ENCODE data around the gene ZFYVE28. TPM values are rescaled to one million over a fixed set of nuclear protein-coding genes. Genes with fewer than 3 reads are reported as not detected.

The ZFYVE28 gene
- total RNA-seq, 2 donors from 2014 or later = 29.6 to 31.6 TPM

DNA sequence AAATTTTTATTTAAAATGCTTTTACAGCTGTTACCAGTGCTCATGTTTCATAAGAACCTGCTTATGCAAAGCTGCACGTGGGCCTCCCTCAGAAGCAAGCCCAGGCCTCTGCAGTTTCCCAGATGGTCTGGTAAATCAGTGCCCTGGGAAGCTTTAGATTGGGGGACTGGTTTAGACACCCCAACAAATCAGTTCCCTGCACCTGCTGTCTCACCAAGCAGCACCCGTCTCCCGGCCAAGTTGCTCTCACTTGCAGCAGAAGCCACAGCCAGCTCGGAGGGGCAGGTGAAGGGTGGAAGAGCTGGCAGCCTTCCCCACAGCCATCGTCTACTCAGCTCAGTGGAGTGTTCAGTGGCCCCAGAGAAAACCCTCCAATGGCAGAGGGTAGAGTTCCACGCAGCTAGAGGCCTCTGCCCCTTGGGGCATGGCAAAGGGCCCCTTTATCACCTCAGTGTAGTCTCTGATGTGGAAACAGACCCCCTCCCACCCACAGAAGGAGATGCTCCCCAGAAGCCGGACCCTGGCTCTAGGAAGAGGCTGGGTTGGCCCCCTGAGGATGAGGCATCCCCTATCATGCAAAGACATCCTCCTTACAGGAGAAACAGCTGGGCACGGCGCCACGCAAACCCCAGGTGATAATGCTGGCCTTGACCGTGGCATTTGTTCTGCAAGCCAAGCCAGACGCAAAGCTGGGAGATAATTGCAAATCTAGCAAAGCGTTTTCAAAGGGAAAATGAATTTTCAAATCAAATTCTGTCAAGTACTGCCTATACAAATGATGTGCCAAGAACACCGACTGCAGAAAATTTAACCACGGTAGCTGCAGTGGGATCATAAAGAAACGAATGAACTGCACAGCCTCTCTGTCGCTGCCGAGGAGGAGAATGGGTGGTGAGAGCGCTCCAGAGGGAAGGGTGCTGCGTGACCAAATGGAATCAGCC is 51.9 kb downstream of the ZFYVE28 start:
- DNase-seq = no peak
- Histone ChIP-seq H3K9me3 (no peaks in the 10 kb centered on the region), H3K4me3 (no peak overlapping the region), H3K4me1 (no peaks in the 10 kb centered on the region), H3K27ac (no peak overlapping the region), H3K27me3 (no peaks in the 10 kb centered on the region), H3K9ac (ENCODE audit: low read depth in 2 of 2, low read length in 2 of 2) (no peak overlapping the region), H3K36me3 (no peaks in the 10 kb centered on the region)
- intact Hi-C loops (cut with DNase I) = no loop called here
- TF ChIP-seq, protein P1, sequence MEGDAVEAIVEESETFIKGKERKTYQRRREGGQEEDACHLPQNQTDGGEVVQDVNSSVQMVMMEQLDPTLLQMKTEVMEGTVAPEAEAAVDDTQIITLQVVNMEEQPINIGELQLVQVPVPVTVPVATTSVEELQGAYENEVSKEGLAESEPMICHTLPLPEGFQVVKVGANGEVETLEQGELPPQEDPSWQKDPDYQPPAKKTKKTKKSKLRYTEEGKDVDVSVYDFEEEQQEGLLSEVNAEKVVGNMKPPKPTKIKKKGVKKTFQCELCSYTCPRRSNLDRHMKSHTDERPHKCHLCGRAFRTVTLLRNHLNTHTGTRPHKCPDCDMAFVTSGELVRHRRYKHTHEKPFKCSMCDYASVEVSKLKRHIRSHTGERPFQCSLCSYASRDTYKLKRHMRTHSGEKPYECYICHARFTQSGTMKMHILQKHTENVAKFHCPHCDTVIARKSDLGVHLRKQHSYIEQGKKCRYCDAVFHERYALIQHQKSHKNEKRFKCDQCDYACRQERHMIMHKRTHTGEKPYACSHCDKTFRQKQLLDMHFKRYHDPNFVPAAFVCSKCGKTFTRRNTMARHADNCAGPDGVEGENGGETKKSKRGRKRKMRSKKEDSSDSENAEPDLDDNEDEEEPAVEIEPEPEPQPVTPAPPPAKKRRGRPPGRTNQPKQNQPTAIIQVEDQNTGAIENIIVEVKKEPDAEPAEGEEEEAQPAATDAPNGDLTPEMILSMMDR (IDR thresholded peaks at IDR 0.05) = no peak

DNA sequence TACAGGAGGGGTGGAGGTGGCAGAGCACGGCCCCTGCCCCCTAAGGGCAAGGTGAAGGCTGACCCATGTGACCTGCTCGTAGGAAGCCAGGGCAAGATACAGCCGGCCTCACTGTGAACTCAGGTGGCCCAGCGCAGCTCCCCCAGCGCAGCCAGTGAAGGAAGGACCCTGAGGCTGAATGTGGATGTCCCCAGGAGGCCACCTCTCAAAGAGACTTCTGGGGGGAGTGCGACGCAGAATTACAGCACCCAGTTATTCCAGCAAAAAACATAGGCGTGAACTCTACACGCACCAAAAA is 52.6 kb downstream of the ZFYVE28 start:
- intact Hi-C loops (cut with DNase I) = no loop called here
- Histone ChIP-seq H3K27ac (no peak overlapping the region), H3K9ac (ENCODE audit: low read depth in 2 of 2, low read length in 2 of 2) (no peak overlapping the region), H3K27me3 (no peaks in the 10 kb centered on the region), H3K4me3 (no peak overlapping the region), H3K9me3 (no peaks in the 10 kb centered on the region), H3K36me3 (no peaks in the 10 kb centered on the region), H3K4me1 (no peaks in the 10 kb centered on the region)
- TF ChIP-seq, protein P1 (IDR thresholded peaks at IDR 0.05) = no peak
- no peak for DNase-seq

DNA sequence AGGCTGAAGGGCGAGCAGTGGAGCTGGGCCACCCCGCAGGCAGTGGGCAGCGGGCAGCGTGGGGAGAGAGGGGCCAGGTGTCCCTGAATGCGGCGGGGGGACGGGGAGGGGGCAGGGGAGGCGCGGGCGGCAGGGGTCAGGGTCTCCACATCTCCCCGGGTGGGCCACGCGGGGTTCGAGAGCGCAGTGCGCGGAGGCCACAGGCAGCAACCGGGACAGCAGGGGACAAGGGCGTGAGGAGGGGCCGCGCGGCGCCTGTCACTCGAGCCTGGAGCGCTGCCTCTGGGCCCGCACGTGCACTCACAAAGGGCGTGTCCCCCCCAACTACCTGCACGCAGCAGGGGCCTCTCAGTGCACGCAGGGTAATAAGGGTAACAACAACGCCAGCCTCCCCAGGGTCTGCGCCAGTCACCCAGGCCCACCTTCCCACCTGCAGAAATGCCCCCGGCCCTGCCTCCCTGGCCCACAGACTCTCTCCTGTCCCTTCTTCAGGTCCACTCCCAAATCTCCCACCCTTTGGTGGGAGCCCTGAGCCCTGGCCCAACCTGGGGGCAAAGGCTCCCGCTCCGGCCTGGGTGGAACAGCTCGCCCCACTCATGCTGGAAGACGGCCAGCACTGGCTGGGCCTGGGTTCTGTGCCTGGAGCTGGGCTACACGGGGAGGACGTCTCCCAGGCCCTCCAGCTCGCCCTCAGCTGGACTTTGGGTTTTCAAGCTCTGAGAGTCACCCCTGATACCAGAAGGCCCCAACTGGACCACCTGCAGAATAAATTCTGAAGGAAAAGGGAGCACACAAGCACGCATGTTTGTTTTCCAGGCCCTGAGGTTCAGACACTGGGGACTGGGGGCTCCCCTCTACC is 53.2 kb downstream of the ZFYVE28 start:
- peak overlapping the region; percentile 26 to 64 for H3K9ac ChIP-seq (ENCODE audit: low read depth in 2 of 2, low read length in 2 of 2)
- DNase-seq = no peak
- H3K27ac ChIP-seq = no peak overlapping the region
- TF ChIP-seq, protein P1 (IDR thresholded peaks at IDR 0.05) = no peak
- H3K27me3 ChIP-seq = no peaks in the 10 kb centered on the region
- H3K36me3 ChIP-seq = no peaks in the 10 kb centered on the region
- no peaks in the 10 kb centered on the region for H3K9me3 ChIP-seq
- peak overlapping the region; percentile 51 for H3K4me3 ChIP-seq
- H3K4me1 ChIP-seq = no peaks in the 10 kb centered on the region
- intact Hi-C loops (cut with DNase I) = no loop called here

DNA sequence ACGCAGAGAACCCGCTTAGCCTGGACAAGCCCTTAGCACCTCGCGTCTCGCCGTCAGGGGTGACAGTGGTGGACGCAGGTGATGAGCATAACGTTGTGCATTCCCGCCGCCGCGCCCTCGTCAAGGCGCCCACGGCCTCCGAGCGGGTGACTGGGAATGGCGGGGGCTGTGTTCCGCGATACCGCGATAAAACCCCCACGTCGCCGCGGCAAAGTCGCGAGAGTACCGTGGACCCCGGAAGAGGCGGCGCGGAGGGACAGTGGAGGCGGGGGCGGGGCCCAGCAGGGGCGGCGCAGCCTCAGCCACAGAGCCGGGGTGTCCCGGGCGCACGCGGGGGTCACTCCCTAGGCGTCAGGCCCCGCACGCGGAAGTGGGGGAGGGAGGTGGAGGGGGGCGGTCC is 53.8 kb downstream of the ZFYVE28 start:
- DNase-seq = peak; percentile 28
- TF ChIP-seq, protein P1 (IDR thresholded peaks at IDR 0.05) = no peak
- H3K9me3 ChIP-seq = no peaks in the 10 kb centered on the region
- peak overlapping the region; percentile 51 for H3K4me3 ChIP-seq
- H3K27me3 ChIP-seq = no peaks in the 10 kb centered on the region
- peak overlapping the region; percentile 49 to 64 for H3K9ac ChIP-seq (ENCODE audit: low read depth in 2 of 2, low read length in 2 of 2)
- H3K4me1 ChIP-seq = no peaks in the 10 kb centered on the region
- H3K27ac ChIP-seq = no peak overlapping the region
- intact Hi-C loops (cut with DNase I) = no loop called here
- H3K36me3 ChIP-seq = no peaks in the 10 kb centered on the region

DNA sequence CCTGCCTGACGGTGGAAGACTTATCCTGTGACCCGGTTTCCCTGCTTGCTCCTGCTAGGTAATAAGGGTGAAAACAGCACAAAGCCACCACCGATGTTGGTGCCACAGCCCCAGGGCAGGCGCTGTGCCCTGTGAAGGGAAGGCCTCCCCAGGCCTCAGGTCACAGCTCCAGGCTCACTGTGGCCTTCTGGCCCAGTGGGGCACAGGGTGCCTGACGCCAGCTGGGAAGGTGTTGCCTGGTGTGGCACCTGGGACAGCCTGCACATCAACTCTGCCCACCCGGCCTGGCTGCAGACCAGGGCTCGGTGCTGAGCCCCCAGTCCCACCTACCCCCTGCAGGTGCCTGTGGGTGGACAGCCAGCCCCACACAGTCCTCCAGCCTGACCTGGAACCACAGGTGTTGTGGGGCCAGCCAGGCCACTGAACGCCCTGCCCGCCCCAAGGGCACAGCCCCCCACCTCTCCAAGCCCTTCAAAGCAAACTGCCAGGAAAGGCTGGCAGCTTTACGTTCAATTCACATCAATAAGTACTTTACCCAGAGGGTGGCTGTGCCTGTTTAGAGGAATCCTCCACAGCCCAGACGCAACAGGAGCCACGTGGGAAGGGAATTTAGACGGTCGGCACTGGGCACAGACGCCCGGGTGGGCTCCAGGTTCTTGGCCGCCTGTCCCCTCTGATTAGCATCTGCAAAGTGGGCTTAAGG is 54.3 kb downstream of the ZFYVE28 start:
- Histone ChIP-seq H3K4me3 (peak overlapping the region; percentile 51), H3K27ac (no peak overlapping the region), H3K9ac (ENCODE audit: low read depth in 2 of 2, low read length in 2 of 2) (peak overlapping the region; percentile 49 to 64)

More for the DNA sequence above, 54.3 kb downstream of the ZFYVE28 start:
- intact Hi-C loops (cut with DNase I) = no loop called here
- Histone ChIP-seq H3K9me3 (no peaks in the 10 kb centered on the region), H3K27me3 (no peaks in the 10 kb centered on the region), H3K4me1 (no peaks in the 10 kb centered on the region), H3K36me3 (no peaks in the 10 kb centered on the region)
- TF ChIP-seq, protein P1 (IDR thresholded peaks at IDR 0.05) = no peak
- no peak for DNase-seq

Data from colonic mucosa (tissue), 4 donors.